Liver (tissue), 9 donors: ENCODE data around the gene JAG2. TPM values are rescaled to one million over a fixed set of nuclear protein-coding genes. Genes with fewer than 3 reads are reported as not detected.
A peak's percentile ranks its signal among the peaks of the same experiment; 100 is the strongest.

ENCODE experiments used
- DNase-seq: peaks from one replicate; pipeline ENCODE4 v3.0.0-alpha.2; 2017; ENCODE audit warnings: low spot score
- H3K27ac ChIP-seq, 2 donors: one replicate each; pipeline ENCODE4 v1.7.0; 2013; ENCODE audit warnings: inconsistent platforms in 2 of 2, low read length in 2 of 2, control low read depth in 1 of 2, low read depth in 1 of 2, mild to moderate bottlenecking in 1 of 2
- H3K27me3 ChIP-seq, 4 donors: one replicate each; pipeline versions ENCODE4 v1.6.1 to v1.7.0; 2013; ENCODE audit warnings: low read length in 3 of 4, inconsistent platforms in 1 of 4, mild to moderate bottlenecking in 1 of 4, moderate library complexity in 1 of 4; ENCODE audit not compliant: control insufficient read depth in 4 of 4, insufficient read depth in 4 of 4
- H3K36me3 ChIP-seq, 4 donors: one replicate each; pipeline versions ENCODE4 v1.6.1 to v1.7.0; 2013; ENCODE audit warnings: low read length in 3 of 4, mild to moderate bottlenecking in 3 of 4, low read depth in 1 of 4, moderate library complexity in 1 of 4; ENCODE audit not compliant: control insufficient read depth in 4 of 4, insufficient read depth in 3 of 4
- H3K4me1 ChIP-seq, 4 donors: one replicate each; pipeline versions ENCODE4 v1.6.1 to v1.7.0; 2013; ENCODE audit warnings: low read length in 3 of 4, mild to moderate bottlenecking in 3 of 4, moderate library complexity in 1 of 4; ENCODE audit not compliant: control insufficient read depth in 4 of 4, insufficient read depth in 4 of 4
- H3K4me3 ChIP-seq, 3 donors: one replicate each; pipeline versions ENCODE4 v1.6.1 to v1.7.0; 2013; ENCODE audit warnings: low read length in 3 of 3, control low read depth in 1 of 3, low read depth in 1 of 3, mild to moderate bottlenecking in 1 of 3
- H3K9ac ChIP-seq, 2 donors: one replicate each; pipeline ENCODE4 v1.7.0; 2013; ENCODE audit warnings: low read length in 2 of 2, mild to moderate bottlenecking in 2 of 2, moderate library complexity in 2 of 2, control low read depth in 1 of 2, low read depth in 1 of 2
- H3K9me3 ChIP-seq, 4 donors: one replicate each; pipeline versions ENCODE4 v1.6.1 to v1.7.0; 2013; ENCODE audit warnings: low read length in 3 of 4; ENCODE audit not compliant: control insufficient read depth in 4 of 4
- EGR1 ChIP-seq, 2 donors: IDR thresholded peaks; 2 replicates each; pipeline ENCODE4 v1.6.1; 2016 to 2018; ENCODE audit warnings: antibody characterized with exemption in 2 of 2, low read depth in 2 of 2
- FOXA1 ChIP-seq: IDR thresholded peaks from 2 replicates; pipeline ENCODE4 v1.6.1; 2016; ENCODE audit warnings: antibody characterized with exemption
- FOXA2 ChIP-seq: IDR thresholded peaks from 2 replicates; pipeline ENCODE4 v1.6.1; 2016; ENCODE audit warnings: antibody characterized with exemption
- GABPA ChIP-seq, 2 donors: IDR thresholded peaks in 1 of 2; conservative IDR thresholded peaks in 1 of 2; 2 replicates each; pipeline ENCODE4 v1.6.1; 2016; ENCODE audit warnings: antibody characterized with exemption in 2 of 2, mild to moderate bottlenecking in 1 of 2, moderate library complexity in 1 of 2
- HNF4A ChIP-seq, 2 donors: conservative IDR thresholded peaks; 2 replicates each; pipeline ENCODE4 v1.6.1; 2016; ENCODE audit warnings: antibody characterized with exemption in 2 of 2, mild to moderate bottlenecking in 2 of 2
- HNF4G ChIP-seq: IDR thresholded peaks from 2 replicates; pipeline ENCODE4 v1.6.1; 2016; ENCODE audit warnings: antibody characterized with exemption
- JUND ChIP-seq, 2 donors: IDR thresholded peaks; 2 replicates each; pipeline ENCODE4 v1.6.1; 2016; ENCODE audit warnings: antibody characterized with exemption in 2 of 2
- NR2F2 ChIP-seq: IDR thresholded peaks from 2 replicates; pipeline ENCODE4 v1.6.1; 2016; ENCODE audit warnings: antibody characterized with exemption
- RXRA ChIP-seq, 2 donors: IDR thresholded peaks; 2 replicates each; pipeline ENCODE4 v1.6.1; 2017 to 2018; ENCODE audit warnings: antibody characterized with exemption in 2 of 2, mild to moderate bottlenecking in 1 of 2
- YY1 ChIP-seq: IDR thresholded peaks from 2 replicates; pipeline ENCODE4 v1.6.1; 2016; ENCODE audit warnings: antibody characterized with exemption, mild to moderate bottlenecking
- WGBS: extraction: QIAGEN DNeasy Blood & Tissue Kit; methylation state at CpG from one replicate; pipeline ENCODE4 v1.1.7; 2013; 5-methylcytosine and 5-hydroxymethylcytosine counted together
- polyA plus RNA-seq, 2 donors: library from polyadenylated mRNA; stranded (reverse) in 1 of 2; unstranded in 1 of 2; fragments of 200-250 nt in 1 of 2; fragments of >200 nt in 1 of 2; fragmentation: Nextera tagmentation in 1 of 2; extraction: Ambion mirVana in 1 of 2; gene quantifications; one replicate each; pipeline versions ENCODE4 v1.2.1 to v1.2.3, GENCODE V29; 2013 to 2015
- total RNA-seq, 2 donors: library from RNA; depleted of rRNA; stranded (reverse); fragments of >200 nt; gene quantifications; one replicate each; pipeline ENCODE4 v1.2.3, GENCODE V29; 2014
- TF ChIP-seq, protein P1 (sequence below): fragments of 150-350 bp; IDR thresholded peaks from 2 replicates; pipeline ENCODE4 v1.5.1; 2017; ENCODE audit warnings: improper control_type of control experiment, low read depth, low read length; ENCODE audit not compliant: missing input control
- TF ChIP-seq, protein P2 (sequence below): IDR thresholded peaks from 2 replicates; pipeline ENCODE4 v1.6.1; 2016; ENCODE audit warnings: antibody characterized with exemption
- TF ChIP-seq, protein P3 (sequence below): IDR thresholded peaks from 2 replicates; pipeline ENCODE4 v1.6.1; 2016; ENCODE audit warnings: antibody characterized with exemption
- TF ChIP-seq, protein P4 (sequence below): IDR thresholded peaks from 2 replicates; pipeline ENCODE4 v1.6.1; 2016; ENCODE audit warnings: antibody characterized with exemption
- donor health status: healthy.
- donor health status: healthy.
- donor health status: healthy.
- donor health status: healthy.
- donor health status: healthy.

Gene JAG2
- total and polyA plus RNA-seq, 4 donors: 0.24 to 1.0 (median 0.54) TPM

DNA sequence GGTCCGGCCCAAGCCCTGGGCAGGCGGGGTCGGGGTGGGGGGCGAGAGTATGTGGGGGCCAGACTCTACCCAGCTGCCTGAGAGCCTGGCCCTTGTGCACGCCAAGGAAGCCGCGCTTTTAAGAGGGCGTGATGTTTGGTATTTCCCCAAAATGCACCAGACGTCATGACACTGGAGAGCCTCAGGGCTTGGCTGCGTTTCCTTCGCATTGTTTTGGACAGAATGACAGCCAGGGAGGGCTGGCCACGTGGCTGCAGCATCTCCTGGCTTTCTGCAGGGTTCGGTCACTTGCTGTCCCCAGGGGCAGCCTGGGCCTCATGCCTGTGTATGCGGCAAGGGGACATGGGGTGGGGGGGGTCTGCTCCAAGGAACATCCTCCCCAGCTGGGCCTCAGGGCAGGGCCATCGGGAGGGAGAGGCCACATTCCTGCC is 28.6 kb upstream of the JAG2 start:
- no peaks in the 10 kb centered on the region for H3K9me3 ChIP-seq
- DNase-seq: no peak
- H3K36me3 ChIP-seq: no peaks in the 10 kb centered on the region
- H3K27me3 ChIP-seq: peaks cover 0 to 6% (median 0%) of the 10 kb centered on the region in 4 donors
- no peak overlapping the region for H3K4me3 ChIP-seq
- TF ChIP-seq, protein P1, sequence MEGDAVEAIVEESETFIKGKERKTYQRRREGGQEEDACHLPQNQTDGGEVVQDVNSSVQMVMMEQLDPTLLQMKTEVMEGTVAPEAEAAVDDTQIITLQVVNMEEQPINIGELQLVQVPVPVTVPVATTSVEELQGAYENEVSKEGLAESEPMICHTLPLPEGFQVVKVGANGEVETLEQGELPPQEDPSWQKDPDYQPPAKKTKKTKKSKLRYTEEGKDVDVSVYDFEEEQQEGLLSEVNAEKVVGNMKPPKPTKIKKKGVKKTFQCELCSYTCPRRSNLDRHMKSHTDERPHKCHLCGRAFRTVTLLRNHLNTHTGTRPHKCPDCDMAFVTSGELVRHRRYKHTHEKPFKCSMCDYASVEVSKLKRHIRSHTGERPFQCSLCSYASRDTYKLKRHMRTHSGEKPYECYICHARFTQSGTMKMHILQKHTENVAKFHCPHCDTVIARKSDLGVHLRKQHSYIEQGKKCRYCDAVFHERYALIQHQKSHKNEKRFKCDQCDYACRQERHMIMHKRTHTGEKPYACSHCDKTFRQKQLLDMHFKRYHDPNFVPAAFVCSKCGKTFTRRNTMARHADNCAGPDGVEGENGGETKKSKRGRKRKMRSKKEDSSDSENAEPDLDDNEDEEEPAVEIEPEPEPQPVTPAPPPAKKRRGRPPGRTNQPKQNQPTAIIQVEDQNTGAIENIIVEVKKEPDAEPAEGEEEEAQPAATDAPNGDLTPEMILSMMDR: no peak
- TF ChIP-seq JUND (IDR thresholded peaks at IDR 0.05) (no peak), HNF4G (no peak)
- TF ChIP-seq, protein P2, sequence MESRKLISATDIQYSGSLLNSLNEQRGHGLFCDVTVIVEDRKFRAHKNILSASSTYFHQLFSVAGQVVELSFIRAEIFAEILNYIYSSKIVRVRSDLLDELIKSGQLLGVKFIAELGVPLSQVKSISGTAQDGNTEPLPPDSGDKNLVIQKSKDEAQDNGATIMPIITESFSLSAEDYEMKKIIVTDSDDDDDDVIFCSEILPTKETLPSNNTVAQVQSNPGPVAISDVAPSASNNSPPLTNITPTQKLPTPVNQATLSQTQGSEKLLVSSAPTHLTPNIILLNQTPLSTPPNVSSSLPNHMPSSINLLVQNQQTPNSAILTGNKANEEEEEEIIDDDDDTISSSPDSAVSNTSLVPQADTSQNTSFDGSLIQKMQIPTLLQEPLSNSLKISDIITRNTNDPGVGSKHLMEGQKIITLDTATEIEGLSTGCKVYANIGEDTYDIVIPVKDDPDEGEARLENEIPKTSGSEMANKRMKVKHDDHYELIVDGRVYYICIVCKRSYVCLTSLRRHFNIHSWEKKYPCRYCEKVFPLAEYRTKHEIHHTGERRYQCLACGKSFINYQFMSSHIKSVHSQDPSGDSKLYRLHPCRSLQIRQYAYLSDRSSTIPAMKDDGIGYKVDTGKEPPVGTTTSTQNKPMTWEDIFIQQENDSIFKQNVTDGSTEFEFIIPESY: no peak
- 19% methylated on average over 15 of the region's 15 CpGs for WGBS
- H3K9ac ChIP-seq: no peak overlapping the region
- H3K27ac ChIP-seq: no peak overlapping the region
- H3K4me1 ChIP-seq: peaks cover 0 to 5% (median 3%) of the 10 kb centered on the region in 4 donors

DNA sequence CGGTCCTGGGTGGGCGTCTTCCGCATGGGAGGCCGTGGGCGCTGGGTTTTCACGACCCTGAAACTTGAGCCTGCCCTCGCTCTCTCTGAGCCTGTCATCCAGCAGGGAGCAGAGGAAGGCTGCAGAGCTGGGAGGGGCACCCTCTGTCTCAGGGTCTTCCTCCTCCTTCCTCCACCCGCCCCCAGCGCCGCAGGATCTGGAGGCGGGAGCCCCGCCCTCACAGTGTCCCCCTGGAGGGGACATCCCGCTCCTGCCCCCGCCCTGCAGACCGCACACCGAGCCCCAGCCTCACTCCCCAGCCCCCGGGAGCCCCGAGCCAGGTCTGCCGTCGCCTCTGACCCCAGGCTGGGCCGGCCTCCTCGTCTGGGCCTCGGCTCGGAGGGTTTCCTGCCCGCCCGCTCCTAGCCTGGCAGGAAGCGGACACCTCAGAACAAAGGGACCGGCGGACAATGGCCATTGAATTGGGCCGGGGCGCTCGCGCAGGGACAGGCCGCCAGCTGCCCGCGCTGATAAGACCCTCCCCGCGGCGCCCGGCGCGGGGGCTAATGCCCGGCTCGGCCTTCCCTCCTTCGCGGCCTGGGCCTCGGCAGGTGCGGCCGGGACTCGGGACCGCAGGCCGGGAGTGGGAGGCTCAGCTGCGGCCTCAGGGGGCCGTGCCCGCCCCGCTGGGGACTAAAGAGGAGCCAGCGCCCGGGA is 27.8 kb upstream of the JAG2 start:
- Histone ChIP-seq H3K9me3 (no peaks in the 10 kb centered on the region), H3K4me3 (peak overlapping the region in 1 of 3 donors; percentile 6), H3K36me3 (no peaks in the 10 kb centered on the region), H3K27ac (peak overlapping the region in 1 of 2 donors; percentile 37), H3K4me1 (peaks cover 0 to 5% (median 3%) of the 10 kb centered on the region in 4 donors), H3K27me3 (peaks cover 0 to 6% (median 0%) of the 10 kb centered on the region in 4 donors), H3K9ac (no peak overlapping the region)
- TF ChIP-seq FOXA2 (no peak), GABPA (IDR thresholded peaks at IDR 0.05 in 1 of 2, conservative IDR thresholded peaks at IDR 0.05 in 1 of 2) (no peak), YY1 (no peak), FOXA1 (no peak), HNF4A (conservative IDR thresholded peaks at IDR 0.05) (no peak)
- 5% methylated on average over 58 of the region's 58 CpGs for WGBS
- no peak for DNase-seq

DNA sequence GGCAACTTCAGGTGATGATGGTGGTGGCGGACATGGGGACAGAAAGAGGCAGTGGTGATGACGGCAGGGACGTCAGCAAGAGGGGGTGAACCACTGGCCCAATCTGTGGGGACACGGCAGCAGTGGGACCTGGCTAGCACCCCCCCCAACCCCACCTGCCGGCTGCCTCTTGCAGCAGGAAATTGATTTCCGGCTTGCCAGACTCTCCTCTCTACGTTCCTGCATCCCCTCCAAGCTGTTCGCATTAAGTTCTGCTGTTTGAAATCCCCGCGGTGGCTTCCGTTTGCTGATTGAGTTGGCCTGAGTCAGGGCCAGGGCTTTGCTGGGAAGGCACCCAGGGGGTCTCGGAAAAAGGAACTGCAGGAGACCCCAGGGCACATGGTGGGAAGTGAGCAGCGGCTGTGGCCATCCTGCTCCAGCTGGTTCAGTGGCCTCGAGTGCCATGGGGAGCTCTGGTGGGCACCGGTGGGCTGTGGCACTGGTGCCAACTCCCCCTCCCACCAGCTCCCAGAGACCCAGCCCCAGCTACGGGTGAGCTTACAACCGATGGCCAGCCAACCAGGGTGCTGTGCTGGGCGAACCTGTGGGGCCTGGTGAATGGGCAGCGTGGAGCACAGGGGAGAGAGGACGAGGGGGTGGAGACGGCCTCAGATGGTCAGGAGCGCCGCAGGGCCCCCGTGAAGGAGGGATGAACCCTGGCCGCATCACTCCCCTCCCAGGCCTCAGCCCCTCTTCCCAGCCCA is 27.1 kb upstream of the JAG2 start:
- H3K27ac ChIP-seq: peak overlapping the region in 1 of 2 donors; percentile 37
- no peak overlapping the region for H3K4me3 ChIP-seq
- no peak for DNase-seq
- peaks cover 0 to 5% (median 3%) of the 10 kb centered on the region in 4 donors for H3K4me1 ChIP-seq
- H3K27me3 ChIP-seq: peaks cover 0 to 6% (median 0%) of the 10 kb centered on the region in 4 donors
- H3K36me3 ChIP-seq: no peaks in the 10 kb centered on the region
- TF ChIP-seq HNF4A (conservative IDR thresholded peaks at IDR 0.05) (no peak), NR2F2 (no peak), FOXA1 (no peak), HNF4G (no peak), RXRA (IDR thresholded peaks at IDR 0.05) (no peak), EGR1 (IDR thresholded peaks at IDR 0.05; ENCODE audit: low read depth in 2 of 2) (no peak), JUND (IDR thresholded peaks at IDR 0.05) (no peak)
- TF ChIP-seq, protein P2: no peak
- TF ChIP-seq, protein P3, sequence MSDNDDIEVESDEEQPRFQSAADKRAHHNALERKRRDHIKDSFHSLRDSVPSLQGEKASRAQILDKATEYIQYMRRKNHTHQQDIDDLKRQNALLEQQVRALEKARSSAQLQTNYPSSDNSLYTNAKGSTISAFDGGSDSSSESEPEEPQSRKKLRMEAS: no peak
- TF ChIP-seq, protein P4, sequence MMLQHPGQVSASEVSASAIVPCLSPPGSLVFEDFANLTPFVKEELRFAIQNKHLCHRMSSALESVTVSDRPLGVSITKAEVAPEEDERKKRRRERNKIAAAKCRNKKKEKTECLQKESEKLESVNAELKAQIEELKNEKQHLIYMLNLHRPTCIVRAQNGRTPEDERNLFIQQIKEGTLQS: no peak
- H3K9me3 ChIP-seq: no peaks in the 10 kb centered on the region
- 28% methylated on average over 25 of the region's 25 CpGs for WGBS
- H3K9ac ChIP-seq: no peak overlapping the region
